CD4-positive, alpha-beta T cell treated with Interleukin-4 for 1 hour (primary cell): ENCODE results near the gene SUSD1.
A peak's percentile ranks its signal among the peaks of the same experiment; 100 is the strongest.

Source experiments
- DNase-seq, 2 donors: peaks; one replicate each; pipeline ENCODE4 v3.0.0-alpha.2; 2020 to 2022

The SUSD1 gene

DNA sequence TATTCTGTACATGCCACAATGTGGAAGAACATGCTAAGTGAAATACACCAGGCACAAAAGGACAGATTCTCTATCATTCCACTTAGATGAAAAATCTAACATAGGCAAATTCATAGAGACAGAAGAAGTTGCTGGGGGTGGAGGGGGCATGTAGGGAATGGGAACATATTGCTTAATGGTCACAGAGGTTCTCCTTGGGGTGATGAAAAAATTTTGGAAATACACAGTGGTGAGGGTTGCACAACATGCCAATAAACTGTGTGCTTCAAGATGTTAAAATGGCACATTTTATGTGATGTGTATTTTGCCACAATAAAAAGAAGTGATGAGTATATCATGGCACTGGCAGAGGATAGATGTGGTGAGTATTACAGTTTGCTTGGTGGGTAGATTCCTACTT, 111.9 kb downstream of the SUSD1 start:
- no peak for DNase-seq

DNA sequence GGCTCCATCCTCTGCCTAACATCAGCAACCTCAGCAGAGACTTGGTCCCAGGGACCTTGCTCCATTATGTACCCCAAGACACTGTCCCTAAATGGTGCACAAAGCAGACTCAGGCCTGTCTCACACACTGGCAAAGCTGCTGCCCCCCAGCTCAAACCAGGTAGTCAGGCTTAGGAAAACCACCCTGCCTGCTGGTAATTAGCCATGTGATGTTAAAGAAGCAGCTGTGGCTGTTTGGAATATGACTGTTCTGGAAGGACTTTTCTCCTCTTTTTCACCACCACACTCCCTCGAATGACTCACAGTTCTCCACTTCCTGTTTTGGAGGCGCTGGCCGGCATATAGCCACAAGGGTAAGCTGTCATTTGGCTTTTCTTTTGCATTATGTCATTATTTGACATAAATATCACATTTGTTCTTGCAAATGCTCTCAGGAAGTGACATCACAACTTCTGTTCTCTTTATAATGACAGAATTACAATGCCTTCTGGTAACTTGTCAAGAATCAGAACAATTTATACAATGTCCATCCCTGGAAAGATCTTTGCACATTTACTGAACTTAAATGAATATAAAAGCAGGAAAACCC, 113.9 kb downstream of the SUSD1 start:
- peak; percentile 43 to 72 for DNase-seq

DNA sequence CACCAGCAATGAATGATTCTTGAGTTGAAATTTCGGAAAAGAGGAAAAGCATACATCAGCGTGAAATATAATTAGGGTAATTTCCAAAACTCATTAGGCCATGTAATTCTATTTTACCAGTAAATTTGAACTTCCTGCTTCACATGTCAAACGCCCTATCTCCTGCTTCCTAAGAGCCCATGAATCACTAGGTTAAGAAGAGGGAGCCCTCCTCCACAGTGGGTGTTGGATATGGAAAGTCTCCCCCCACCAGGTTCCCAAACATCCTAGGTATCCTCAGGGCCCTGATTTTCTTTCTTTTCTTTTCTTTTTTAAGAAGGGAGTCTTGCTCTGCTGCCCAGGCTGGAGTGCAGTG, 115.2 kb downstream of the SUSD1 start:
- DNase-seq, result no peak

DNA sequence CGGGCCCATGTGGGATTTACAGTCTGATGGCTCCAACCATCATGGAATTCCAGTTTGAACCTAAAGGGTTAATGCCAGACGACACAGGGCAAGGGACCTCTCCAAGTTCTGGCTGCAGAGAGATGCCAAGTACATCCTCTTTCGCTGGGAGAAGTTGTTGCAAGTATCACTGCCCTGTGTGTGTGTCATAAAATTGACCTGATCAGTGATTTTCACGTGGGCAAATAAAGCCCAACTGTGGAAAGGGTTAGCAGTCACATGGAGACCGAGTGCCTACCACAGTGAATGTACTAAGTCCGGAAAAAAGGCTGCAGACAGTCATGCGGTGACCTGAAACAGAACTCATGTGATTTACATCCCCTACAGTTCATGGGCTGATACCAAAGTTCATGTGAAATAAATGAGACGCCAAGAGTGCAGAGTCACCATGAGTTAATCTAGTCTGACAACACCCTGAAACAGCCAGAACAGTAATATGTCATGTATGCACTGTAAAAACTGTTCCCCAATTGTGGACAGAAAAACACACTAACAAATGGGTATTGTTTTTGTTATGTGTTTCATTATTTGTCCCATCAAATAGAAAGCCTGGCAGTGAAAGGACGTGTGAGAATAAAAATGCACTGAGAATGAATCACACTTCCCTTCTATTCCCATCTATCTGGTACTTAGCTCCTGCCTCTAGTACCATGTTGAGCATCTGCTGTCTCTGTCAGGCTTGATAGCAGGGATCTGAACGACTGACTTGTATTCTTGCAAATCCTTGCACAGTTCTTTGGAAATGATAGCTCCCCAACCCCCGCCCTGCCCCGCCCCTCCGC, 115.7 kb downstream of the SUSD1 start:
- no peak for DNase-seq

DNA sequence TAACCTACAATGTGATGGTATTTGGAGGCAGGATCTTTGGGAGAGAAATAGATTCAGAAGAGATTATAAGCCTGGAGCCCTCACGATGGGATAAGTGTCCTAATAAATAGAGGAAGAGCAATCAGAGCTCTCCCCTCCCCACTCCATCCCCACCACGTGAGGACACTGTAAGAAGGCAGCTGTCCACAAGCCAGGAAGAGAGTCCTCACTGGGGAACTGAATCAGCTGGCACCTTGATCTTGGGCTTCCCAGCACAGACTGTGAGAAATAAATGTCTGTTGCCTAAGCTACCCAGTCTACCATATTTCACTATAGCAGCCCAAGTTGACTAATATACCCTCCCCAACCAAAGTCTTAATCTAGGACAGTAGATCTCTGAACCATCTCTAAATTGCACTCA, 118.1 kb downstream of the SUSD1 start:
- DNase-seq, result no peak

DNA sequence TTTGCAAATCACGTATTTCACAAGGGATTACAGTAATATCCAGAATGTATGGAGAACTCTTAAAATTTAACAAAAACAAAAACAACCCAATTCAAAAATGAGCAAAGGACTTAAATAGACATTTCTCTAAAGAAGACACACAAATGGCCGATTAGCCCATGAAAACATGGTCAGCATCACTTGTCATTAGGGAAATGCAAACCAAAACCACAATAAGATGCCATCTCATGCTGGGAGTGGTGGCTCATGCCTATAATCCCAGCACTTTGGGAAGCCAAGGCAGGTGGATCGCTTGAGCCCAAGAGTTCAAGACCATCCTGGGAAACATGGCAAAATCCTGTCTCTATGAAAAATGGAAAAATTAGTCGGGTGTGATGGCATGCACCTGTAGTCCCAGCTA, 120.2 kb downstream of the SUSD1 start:
- DNase-seq, result no peak

DNA sequence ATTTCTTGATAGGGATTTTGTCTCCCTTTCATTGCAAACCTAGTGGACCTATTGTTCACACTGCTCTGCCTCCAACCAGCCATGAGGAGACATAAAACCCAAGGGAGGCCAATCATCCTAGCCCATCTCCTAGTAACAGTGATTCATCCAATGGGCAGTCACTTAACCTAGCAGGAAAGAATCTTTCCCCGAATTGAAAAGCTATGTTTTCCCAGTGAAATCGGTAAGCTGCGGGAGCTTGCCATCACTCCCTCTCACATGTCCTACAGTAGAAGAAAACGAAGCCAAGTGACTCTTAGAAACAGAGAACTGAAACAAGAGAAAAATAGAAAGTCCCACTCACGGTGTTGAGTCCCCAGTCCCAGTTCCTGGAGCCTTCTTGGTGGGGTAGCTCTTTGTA, 123.3 kb downstream of the SUSD1 start:
- no peak for DNase-seq

DNA sequence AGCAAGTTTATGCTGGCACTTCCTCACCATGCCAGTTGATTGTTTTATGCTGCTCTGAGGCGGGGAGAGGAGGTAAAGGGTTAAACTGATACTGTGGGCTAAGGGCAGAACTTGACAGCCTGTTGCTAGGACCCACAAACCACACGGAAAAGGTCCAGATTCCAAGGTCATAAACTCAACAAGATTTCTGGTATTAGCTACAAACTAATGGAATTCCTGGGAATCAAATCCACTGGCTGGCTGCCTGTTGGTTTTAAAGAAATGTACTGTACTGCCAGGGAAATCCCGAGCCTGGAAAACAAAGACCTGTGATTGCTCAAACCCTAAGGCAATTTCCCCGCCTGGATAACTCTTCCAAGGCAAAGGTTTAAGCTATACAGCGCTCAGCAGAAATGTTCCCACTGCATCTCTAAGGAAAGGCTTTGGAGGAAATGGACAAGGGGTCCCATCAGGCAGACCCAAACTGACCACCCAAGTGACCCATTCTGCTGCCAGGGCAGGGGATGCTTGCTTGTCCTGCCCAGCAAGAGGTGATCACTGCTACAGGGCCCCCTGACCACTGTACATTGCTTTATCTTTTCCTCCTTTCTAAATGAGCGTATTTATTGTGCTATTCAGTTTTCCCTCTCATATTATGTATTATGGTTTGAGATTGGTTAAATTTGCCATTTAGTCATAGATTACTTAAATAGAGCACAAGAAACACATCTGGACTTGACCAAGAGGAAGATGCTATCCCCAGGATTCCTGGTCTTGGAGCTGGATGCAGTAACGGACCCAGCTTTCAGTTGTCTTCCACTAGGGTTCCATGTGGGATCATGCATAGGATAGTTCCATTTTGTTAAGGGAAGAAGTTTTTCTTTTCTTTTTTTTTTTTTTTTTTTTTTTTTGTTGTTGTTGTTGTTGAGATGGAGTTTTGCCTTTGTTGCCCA, 124.3 kb downstream of the SUSD1 start:
- no peak for DNase-seq

DNA sequence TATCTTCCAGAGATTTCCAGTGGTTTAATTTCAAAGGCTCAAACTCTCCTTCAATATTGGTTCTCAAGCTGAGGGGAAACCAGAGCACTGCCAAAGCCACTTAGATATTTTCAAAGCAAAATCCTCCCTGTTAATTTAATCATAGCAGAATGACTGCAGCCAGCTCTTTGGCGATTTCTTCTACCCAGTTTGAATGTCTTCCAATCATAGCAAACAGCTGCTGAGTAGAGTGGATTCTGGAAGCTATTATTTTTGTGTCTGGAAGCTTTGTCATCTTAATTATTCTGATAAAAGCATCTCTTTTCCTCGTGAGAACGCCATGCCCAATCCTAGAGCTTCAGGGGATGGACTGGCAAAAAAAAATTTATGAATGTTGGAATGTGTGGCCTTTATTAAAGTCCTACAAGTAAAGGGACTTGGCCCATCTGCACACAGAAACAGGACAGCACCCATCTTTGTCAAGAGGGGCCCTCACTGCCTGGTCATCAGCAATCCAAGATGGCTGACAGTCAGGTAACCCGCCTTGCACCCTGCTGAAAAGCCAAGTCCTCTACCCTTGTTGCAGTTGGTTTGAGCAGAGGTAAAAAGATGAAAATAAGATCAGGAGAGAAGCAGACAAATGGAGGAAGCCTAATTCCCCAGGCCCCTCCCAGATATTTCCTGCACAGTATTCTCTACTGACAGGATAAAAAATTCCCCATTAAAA, 125.1 kb downstream of the SUSD1 start:
- no peak for DNase-seq

DNA sequence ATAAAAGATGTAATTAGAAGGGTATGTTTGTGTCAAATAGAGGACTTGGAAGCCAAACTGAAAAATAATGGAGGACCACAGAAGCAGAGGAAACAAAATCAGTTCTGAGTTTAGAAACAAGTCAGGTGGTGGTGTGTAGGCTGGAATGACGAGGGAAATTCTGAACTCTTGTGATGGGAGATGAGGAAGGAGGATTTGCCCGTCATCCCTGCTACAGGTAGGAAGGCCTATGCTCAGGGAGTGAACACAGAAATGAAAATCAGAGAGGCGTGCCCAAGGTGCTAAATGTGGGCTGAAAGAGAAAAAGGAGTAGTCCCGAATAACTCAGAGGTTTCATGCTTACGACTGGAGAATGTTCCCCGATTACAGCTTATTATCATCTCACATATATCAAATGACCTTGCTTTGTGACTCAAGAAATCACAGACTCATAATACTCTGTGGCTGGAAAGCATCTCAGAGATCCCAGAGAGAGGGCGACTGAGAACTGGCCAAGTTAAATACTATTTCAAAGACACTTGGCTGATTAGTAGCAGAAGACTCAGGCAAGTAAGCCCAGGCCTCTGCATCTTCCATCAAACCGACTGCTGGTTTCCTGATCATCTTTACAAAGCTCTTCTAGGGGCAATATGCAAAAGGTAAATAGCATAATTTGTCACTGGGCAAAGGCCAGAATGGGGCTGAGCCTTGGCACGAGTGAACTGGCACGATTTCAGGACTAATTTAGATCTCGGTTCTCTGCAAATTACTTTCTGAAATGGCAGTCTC, 126.0 kb downstream of the SUSD1 start:
- DNase-seq, result no peak

DNA sequence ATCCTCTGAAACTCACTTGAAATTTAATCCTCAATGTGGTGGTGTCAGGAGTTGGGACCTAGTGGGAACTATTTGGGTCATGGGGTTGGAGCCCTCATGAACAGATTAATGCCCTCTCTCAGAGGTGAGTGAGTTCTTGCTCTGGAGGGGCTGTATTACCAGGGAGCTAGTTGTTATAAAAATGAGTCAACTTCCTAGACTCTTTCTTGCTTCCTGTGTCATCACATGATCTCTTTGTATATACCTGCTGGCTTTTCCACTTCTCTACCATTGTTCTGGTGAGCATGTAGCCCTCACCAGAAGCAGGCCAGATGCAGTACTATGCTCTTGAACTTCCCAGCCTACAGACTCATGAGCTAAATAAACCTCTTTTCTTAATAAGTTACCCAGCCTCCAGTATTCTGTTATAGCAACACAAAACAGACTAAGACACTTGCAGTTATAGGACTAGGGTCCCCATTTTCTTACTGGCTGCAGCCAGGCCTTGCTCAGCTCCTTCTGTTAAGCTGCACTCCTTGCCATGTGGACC, 127.5 kb downstream of the SUSD1 start:
- no peak for DNase-seq

DNA sequence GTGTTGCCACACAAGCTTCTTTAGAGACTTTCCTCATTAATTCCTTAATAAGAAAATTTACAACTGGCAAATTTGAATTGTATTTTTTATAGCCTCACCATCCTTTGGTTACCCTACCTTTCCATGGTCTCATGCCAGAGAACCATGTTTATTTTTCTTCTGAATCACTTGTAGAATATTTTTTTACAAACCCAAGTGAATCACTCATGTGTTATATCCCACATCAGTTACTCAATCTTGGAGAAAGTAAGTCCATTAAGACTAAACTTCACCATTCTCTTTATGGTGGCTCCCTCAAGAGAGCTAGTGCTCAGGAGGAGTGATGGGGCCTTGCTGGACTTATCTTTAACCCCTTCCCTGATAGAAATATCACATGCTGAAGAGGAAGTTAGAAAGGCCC, 128.9 kb downstream of the SUSD1 start:
- DNase-seq, result no peak

DNA sequence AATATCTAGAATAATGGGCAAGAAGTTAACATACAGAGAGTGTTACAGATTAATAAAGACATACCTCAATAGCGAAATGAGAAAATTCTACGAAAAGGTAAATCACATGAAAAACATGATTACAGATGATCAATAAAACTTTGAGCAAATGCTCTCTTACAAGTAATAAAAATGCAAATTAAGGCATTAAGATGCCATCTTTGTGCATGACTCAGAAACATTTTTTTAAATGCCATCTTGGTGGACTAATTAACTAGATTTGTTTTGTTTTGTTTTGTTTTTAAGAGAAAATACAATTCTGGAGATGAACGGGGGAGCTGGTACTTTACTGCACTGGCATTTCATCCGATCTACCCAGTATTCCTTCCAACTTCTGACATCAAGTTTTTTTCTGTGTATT, 130.2 kb downstream of the SUSD1 start:
- no peak for DNase-seq

DNA sequence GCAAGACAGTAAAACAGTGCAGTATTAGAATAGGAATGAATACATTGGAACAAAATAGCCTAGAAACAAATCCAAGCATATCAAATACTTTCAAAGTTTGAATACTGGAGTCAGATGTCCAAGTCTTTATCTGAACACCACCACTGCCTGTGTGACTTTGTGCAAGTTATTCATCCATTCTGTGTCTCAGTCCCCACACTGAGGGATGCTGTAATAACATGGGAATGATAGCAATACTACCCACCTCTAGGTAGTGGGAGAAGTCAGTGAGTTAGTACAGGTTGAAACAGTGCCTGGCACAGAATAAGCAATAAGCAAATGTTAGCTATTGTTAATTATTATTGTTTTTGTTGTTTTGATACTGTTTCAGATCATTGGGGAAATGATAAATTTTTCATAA, 130.9 kb downstream of the SUSD1 start:
- no peak for DNase-seq

DNA sequence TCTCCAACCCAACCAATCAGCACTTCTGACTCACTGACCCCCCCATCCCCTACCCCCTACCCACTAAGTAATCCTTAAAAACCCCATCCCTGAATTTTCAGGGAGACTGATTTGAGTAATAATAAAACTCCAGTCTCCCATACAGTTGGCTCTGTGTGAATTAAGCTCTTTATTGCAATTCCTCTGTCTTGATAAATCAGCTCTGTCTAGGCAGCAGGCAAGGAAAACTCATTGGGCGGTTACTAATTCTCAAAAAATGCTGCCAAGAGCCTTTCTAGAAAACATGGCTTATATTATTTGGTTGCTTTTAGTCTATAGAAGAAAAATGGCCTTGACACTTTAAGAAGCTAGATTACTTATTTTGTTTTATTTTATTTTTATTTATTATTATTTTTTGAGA, 131.7 kb downstream of the SUSD1 start:
- DNase-seq, result no peak

DNA sequence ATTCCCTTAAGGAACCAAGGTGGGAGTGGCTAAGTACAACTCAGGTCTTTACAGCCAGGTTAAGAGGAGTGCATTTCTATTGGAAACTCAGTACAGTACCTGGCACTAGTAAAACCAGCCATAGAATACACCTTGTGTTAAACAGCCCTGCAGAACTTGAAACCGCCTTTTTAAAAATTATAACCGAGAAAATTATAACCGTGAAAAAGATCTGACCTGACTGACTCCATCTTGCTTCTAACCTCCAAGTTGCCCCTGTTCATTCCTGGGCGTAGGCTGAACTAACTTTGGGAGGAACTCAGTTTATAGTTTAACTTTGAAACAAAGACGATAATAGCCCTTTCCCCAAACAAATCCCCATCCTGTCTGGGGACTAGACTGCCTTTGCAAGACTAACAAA, 132.3 kb downstream of the SUSD1 start:
- DNase-seq, result no peak

DNA sequence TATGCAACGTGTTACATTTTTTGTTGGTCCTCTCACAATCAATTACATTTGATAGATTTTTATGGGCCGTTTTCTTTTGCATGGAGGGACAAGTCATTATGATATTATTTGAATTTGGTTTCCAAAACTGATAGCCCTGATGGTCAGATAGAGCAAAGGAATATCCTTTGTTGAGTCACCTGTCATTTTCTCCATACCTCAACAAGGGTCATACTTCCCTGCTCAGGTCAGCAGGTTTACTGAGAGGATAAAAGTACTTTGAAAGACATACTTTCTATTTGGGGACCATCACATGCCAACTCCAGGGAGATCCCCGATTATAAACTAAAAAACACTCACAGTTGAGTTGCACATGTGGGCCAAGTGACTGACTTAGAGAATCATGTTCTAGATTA, 132.9 kb downstream of the SUSD1 start:
- DNase-seq, result no peak

DNA sequence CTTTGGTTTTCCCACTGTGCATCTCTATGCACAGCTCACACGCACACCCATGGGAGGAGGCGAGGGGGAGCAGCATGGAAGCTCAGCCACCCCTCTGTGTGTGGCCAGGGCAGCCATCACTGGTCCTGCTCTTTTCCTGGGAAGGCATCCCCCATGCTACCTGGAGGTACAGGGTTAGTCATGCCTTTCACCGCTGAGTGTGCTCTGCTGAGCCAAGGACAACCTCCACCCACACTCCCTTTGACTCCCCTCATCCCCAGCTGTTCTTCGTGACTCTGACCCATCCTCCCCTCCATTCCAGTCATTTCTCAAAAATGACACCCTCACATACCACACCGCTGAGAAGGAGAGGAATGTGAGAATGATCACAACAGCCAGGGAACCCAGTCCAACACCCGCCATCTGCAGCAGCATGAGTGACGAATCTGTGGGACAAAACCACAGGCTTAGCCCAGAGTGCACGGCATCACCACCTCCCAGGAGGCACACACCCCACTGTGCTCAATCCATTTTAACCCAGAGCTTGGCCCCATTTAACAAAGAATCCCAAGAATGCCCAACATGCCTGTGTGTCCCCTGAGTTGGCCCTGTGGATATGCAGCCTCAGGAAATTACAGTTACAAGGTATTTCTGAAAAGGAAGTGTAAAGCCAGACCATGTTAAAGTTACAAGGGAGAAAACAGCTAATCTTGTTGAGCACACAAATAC, 133.4 kb downstream of the SUSD1 start:
- DNase-seq, result no peak

DNA sequence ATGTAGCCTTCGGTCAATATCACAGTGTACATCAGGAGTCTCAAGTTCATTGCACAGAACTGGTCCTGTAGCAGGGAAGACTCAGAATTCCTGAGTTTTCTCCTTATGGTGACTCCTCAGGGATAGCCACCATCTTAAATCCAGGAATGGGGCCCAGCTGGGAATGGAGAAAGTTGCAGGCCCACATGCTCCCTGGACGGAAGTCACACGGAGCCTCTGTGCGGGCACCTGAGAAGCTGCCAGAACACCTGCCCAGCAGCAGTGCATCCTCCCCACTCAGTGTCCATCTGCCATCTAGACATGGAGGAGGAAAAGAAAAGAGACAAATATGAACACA, 133.9 kb downstream of the SUSD1 start:
- no peak for DNase-seq

DNA sequence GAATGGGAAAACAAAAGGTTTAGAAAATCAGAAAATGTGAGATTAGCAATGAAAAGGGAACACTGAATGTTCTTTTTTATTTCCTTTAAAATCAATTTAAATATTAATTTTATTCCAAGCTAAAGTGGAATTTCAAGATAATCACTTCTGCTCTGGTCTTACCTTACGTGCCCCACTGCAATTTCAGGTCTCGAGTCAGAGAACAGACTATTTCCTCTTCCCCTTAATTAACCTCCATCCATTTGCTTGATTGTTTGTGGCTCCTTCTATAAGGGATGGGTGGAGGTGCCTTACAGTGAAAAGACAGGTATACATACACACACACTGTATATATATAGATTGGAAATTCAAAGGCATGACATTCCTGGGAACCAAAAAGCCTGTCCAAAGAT, 137.1 kb downstream of the SUSD1 start:
- no peak for DNase-seq

DNA sequence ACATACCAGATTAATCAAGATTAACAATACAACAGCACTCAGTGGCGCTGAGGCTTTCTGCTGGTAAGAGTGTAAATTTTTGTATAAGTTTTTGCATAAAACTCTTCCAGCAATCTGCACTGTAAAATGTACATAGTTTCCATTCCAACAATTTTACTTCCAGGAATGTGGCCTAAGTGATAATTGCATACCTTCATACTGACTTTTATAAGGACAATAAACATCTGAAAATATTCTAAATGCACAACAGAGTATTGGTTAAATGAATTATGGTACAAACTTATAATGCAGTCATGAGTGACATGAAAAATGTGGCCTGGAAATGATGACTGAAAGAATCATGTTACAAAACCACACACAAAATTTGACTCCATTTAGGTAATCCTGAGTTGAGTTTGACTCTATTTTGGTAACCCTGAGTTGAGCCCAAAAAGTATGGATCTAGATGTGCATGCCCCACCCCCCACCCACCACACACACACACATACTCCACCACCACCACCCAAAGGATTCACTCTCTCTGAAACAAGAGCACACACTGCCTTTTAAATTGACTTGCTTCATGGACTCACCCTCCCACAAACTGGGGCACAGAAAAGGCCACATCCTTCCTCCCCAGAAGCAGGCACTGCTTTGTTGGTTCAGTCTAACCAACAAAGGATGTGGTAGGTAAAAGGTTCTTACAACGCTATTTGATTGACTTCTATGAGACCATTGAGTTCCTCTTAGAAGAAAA, 137.6 kb downstream of the SUSD1 start:
- DNase-seq, result peak; percentile 74 to 80
